Measurements from ENCODE around the gene LCN6. TPM values are rescaled to one million over a fixed set of nuclear protein-coding genes. Genes with fewer than 3 reads are reported as not detected.

The LCN6 gene
- polyA plus RNA-seq, 1 donor from 2014 or later: not detected

DNA sequence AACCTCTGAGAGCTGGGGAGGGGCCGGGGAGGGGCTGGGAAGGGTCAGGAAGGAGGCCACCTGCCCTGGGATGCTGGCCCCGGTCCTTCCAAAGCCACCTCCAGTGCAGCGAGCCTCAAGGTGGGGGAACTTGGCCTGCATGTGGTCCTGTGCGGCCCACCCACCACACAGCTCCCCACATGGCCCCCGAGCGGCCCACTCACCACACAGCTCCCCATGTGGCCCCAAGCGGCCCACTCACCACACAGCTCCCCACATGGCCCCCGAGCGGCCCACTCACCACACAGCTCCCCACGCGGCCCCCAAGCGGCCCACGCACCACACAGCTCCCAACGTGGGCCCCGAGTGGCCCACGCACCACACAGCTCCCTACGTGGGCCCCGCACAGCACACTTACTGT lies 3.6 kb downstream of the LCN6 start:
- no peaks in the 10 kb centered on the region for H3K9me3 ChIP-seq (ENCODE audit: low read length)
- H3K79me2 ChIP-seq (replicated peaks; ENCODE audit: insufficient read depth, low read length): no peaks in the 10 kb centered on the region
- no peaks in the 10 kb centered on the region for H3K36me3 ChIP-seq (ENCODE audit: insufficient read depth, low read length)
- H2AFZ ChIP-seq (ENCODE audit: low read depth, low read length): no peak overlapping the region
- no peaks in the 10 kb centered on the region for H4K20me1 ChIP-seq (ENCODE audit: insufficient read depth)
- H3K4me3 ChIP-seq (ENCODE audit: low read length): no peak overlapping the region
- H3K4me2 ChIP-seq (ENCODE audit: low read length): no peak overlapping the region
- no peak overlapping the region for H3K9ac ChIP-seq (ENCODE audit: low read length)
- no peak overlapping the region for H3K27ac ChIP-seq (ENCODE audit: low read length)
- TF ChIP-seq TAF1 (IDR thresholded peaks at IDR 0.05; ENCODE audit: low read depth) (no peak), MXI1 (conservative IDR thresholded peaks at IDR 0.05; ENCODE audit: poor library complexity, severe bottlenecking) (no peak), EZH2 (IDR thresholded peaks at IDR 0.05; ENCODE audit: borderline replicate concordance, insufficient read depth, low read length, poor library complexity, severe bottlenecking) (no peak), EP300 (conservative IDR thresholded peaks at IDR 0.05; ENCODE audit: poor library complexity, severe bottlenecking) (no peak), RAD21 (conservative IDR thresholded peaks at IDR 0.05) (no peak), POLR2AphosphoS5 (IDR thresholded peaks at IDR 0.05) (no peak), SMC3 (conservative IDR thresholded peaks at IDR 0.05; ENCODE audit: poor library complexity) (no peak)
- TF ChIP-seq, protein P1, sequence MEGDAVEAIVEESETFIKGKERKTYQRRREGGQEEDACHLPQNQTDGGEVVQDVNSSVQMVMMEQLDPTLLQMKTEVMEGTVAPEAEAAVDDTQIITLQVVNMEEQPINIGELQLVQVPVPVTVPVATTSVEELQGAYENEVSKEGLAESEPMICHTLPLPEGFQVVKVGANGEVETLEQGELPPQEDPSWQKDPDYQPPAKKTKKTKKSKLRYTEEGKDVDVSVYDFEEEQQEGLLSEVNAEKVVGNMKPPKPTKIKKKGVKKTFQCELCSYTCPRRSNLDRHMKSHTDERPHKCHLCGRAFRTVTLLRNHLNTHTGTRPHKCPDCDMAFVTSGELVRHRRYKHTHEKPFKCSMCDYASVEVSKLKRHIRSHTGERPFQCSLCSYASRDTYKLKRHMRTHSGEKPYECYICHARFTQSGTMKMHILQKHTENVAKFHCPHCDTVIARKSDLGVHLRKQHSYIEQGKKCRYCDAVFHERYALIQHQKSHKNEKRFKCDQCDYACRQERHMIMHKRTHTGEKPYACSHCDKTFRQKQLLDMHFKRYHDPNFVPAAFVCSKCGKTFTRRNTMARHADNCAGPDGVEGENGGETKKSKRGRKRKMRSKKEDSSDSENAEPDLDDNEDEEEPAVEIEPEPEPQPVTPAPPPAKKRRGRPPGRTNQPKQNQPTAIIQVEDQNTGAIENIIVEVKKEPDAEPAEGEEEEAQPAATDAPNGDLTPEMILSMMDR (IDR thresholded peaks at IDR 0.05; ENCODE audit: poor library complexity, severe bottlenecking): no peak
- TF ChIP-seq, protein P2, sequence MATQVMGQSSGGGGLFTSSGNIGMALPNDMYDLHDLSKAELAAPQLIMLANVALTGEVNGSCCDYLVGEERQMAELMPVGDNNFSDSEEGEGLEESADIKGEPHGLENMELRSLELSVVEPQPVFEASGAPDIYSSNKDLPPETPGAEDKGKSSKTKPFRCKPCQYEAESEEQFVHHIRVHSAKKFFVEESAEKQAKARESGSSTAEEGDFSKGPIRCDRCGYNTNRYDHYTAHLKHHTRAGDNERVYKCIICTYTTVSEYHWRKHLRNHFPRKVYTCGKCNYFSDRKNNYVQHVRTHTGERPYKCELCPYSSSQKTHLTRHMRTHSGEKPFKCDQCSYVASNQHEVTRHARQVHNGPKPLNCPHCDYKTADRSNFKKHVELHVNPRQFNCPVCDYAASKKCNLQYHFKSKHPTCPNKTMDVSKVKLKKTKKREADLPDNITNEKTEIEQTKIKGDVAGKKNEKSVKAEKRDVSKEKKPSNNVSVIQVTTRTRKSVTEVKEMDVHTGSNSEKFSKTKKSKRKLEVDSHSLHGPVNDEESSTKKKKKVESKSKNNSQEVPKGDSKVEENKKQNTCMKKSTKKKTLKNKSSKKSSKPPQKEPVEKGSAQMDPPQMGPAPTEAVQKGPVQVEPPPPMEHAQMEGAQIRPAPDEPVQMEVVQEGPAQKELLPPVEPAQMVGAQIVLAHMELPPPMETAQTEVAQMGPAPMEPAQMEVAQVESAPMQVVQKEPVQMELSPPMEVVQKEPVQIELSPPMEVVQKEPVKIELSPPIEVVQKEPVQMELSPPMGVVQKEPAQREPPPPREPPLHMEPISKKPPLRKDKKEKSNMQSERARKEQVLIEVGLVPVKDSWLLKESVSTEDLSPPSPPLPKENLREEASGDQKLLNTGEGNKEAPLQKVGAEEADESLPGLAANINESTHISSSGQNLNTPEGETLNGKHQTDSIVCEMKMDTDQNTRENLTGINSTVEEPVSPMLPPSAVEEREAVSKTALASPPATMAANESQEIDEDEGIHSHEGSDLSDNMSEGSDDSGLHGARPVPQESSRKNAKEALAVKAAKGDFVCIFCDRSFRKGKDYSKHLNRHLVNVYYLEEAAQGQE (IDR thresholded peaks at IDR 0.05; ENCODE audit: borderline replicate concordance): no peak
- no peaks in the 10 kb centered on the region for H3K27me3 ChIP-seq (ENCODE audit: insufficient read depth, low read depth, low read length)
- no peaks in the 10 kb centered on the region for H3F3A ChIP-seq (ENCODE audit: insufficient read depth, low read length, poor library complexity, severe bottlenecking)
- no peaks in the 10 kb centered on the region for H3K9me2 ChIP-seq (ENCODE audit: insufficient read depth, low read length)

DNA sequence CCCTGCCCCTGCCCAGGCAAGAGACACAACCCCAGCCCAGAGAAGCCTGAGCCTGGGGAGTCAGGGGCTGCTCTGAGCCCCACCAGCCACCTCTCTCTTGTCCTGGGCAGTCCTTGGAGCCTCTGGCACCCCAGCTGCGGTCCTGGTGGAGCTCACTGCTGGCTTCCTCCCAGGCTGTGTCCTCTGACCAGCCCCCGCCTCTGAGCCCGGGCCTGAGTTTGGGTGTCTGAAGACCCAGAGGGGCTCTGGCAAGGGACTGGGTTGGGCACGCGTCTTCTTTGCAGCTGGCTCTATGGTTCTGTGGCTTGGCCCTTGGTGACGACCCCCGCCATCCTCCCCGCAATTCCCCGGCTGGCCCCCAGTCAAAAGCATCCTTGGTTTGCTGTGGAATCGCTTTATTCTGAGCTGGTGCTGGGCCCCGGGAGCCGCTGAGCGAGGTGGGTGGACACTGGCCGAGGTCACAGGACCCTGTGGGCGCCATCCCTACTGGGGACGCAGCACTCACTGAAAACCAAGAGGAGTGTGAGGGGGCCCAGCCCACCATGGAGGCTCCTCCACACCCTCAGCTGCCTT lies 4.6 kb downstream of the LCN6 start:
- Histone ChIP-seq H3K27ac (ENCODE audit: low read length) (no peak overlapping the region), H2AFZ (ENCODE audit: low read depth, low read length) (no peak overlapping the region), H3K9ac (ENCODE audit: low read length) (no peak overlapping the region), H3K79me2 (replicated peaks; ENCODE audit: insufficient read depth, low read length) (no peaks in the 10 kb centered on the region), H3K27me3 (ENCODE audit: insufficient read depth, low read depth, low read length) (no peaks in the 10 kb centered on the region), H3F3A (ENCODE audit: insufficient read depth, low read length, poor library complexity, severe bottlenecking) (no peaks in the 10 kb centered on the region), H3K4me3 (ENCODE audit: low read length) (no peak overlapping the region), H3K4me2 (ENCODE audit: low read length) (no peak overlapping the region), H3K9me3 (ENCODE audit: low read length) (no peaks in the 10 kb centered on the region), H3K36me3 (ENCODE audit: insufficient read depth, low read length) (no peaks in the 10 kb centered on the region), H3K9me2 (ENCODE audit: insufficient read depth, low read length) (no peaks in the 10 kb centered on the region), H4K20me1 (ENCODE audit: insufficient read depth) (no peaks in the 10 kb centered on the region)
- TF ChIP-seq TAF1 (IDR thresholded peaks at IDR 0.05; ENCODE audit: low read depth) (no peak), EZH2 (IDR thresholded peaks at IDR 0.05; ENCODE audit: borderline replicate concordance, insufficient read depth, low read length, poor library complexity, severe bottlenecking) (no peak), EP300 (conservative IDR thresholded peaks at IDR 0.05; ENCODE audit: poor library complexity, severe bottlenecking) (no peak), MXI1 (conservative IDR thresholded peaks at IDR 0.05; ENCODE audit: poor library complexity, severe bottlenecking) (no peak), RAD21 (conservative IDR thresholded peaks at IDR 0.05) (no peak), SMC3 (conservative IDR thresholded peaks at IDR 0.05; ENCODE audit: poor library complexity) (no peak)
- TF ChIP-seq, protein P1 (IDR thresholded peaks at IDR 0.05; ENCODE audit: poor library complexity, severe bottlenecking): no peak
- TF ChIP-seq, protein P2 (IDR thresholded peaks at IDR 0.05; ENCODE audit: borderline replicate concordance): no peak
